Activated naive CD4-positive, alpha-beta T cell treated with anti-CD3 and anti-CD28 coated beads for 36 hours (primary cell): Measurements from ENCODE around the gene PIAS1. TPM values are rescaled to one million over a fixed set of nuclear protein-coding genes. Genes with fewer than 3 reads are reported as not detected.
"Not testable (repeated sequence)": the region's sequence is repeated elsewhere in the genome, so short reads cannot be mapped to it uniquely, and the experiment has no call there.

Source experiments
- CTCF ChIA-PET: fragments of 350-600 bp; sonication (Branson Sonifier 250); formaldehyde crosslinking; loops from one replicate; lab custom pipeline; 2021; ENCODE audit warnings: antibody characterized with exemption; lab: Charles Lee
- DNase-seq: peaks from one replicate; pipeline ENCODE4 v3.0.0-alpha.2; 2020
- H3K27ac Mint-ChIP-seq: one replicate; pipeline ENCODE4 v1.8.0; 2021; ENCODE audit warnings: mild to moderate bottlenecking, mixed read lengths
- H3K27me3 Mint-ChIP-seq: one replicate; pipeline ENCODE4 v1.8.0; 2021; ENCODE audit warnings: low read depth, mixed read lengths
- H3K36me3 Mint-ChIP-seq: one replicate; pipeline ENCODE4 v1.8.0; 2021; ENCODE audit warnings: low read depth, mixed read lengths
- H3K4me1 Mint-ChIP-seq: one replicate; pipeline ENCODE4 v1.8.0; 2021; ENCODE audit warnings: low read depth, mixed read lengths
- H3K4me3 Mint-ChIP-seq: one replicate; pipeline ENCODE4 v1.8.0; 2021; ENCODE audit warnings: mild to moderate bottlenecking, moderate library complexity, mixed read lengths
- H3K9me3 Mint-ChIP-seq: one replicate; pipeline ENCODE4 v1.8.0; 2021; ENCODE audit warnings: mixed read lengths
- intact Hi-C: fragments of 100-400 bp; cut with micrococcal nuclease; formaldehyde crosslinking; loops from one replicate; pipeline ENCODE4 v1.15.1; 2023
- total RNA-seq, 2 experiments: library from RNA; stranded (reverse); gene quantifications; one replicate each; pipeline ENCODE4 v1.2.3, GENCODE V29; 2021

The PIAS1 gene
- total RNA-seq, 2 experiments from 2014 or later, result 29.8 to 33.4 TPM

- peaks cover 27% of the 10 kb centered on the region for H3K4me1 Mint-ChIP-seq
- H3K9me3 Mint-ChIP-seq, result no peaks in the 10 kb centered on the region
- H3K27ac Mint-ChIP-seq, result no peak overlapping the region
- CTCF ChIA-PET, result interaction anchor here (0.6 to 1.6 kb wide), 4 partner anchors 11 to 346 kb away, joined by 3 to 4 read pairs (median 3); no protein-coding TSS in a partner anchor
- no peak for DNase-seq
- no peak overlapping the region for H3K4me3 Mint-ChIP-seq
- H3K27me3 Mint-ChIP-seq, result no peaks in the 10 kb centered on the region
- intact Hi-C loops, result loop anchor here (1.0 kb wide), 1 partner anchor 347 kb away; no protein-coding TSS in a partner anchor
- H3K36me3 Mint-ChIP-seq, result peaks cover 22% of the 10 kb centered on the region
These were observed 156.3 kb downstream of the PIAS1 start for GRCh38 chr15:68210409-68210756.

GRCh38 chr15:68210821-68211655 is 156.9 kb downstream of the PIAS1 start:
- Mint-ChIP-seq H3K4me3 (no peak overlapping the region), H3K36me3 (peaks cover 22% of the 10 kb centered on the region), H3K9me3 (no peaks in the 10 kb centered on the region), H3K27ac (no peak overlapping the region), H3K27me3 (no peaks in the 10 kb centered on the region), H3K4me1 (peaks cover 25% of the 10 kb centered on the region)
- peak; percentile 56 for DNase-seq
- intact Hi-C loops, result loop anchor here (1.0 kb wide), 1 partner anchor 348 kb away; no protein-coding TSS in a partner anchor
- CTCF ChIA-PET, result interaction anchor here (0.6 to 1.4 kb wide), 3 partner anchors 19 to 95 kb away, joined by 3 read pairs; no protein-coding TSS in a partner anchor

- Mint-ChIP-seq H3K4me3 (no peak overlapping the region), H3K36me3 (peaks cover 25% of the 10 kb centered on the region), H3K9me3 (no peaks in the 10 kb centered on the region), H3K4me1 (peaks cover 21% of the 10 kb centered on the region), H3K27ac (no peak overlapping the region), H3K27me3 (no peaks in the 10 kb centered on the region)
- CTCF ChIA-PET, result interaction anchor here (1.4 kb wide), 1 partner anchor 48 kb away, joined by 3 read pairs; no protein-coding TSS in a partner anchor
- no peak for DNase-seq
- intact Hi-C loops, result no loop called here
These were observed 157.7 kb downstream of the PIAS1 start for GRCh38 chr15:68211656-68212320.

- Mint-ChIP-seq H3K4me1 (peaks cover 19% of the 10 kb centered on the region), H3K36me3 (peaks cover 29% of the 10 kb centered on the region)
- intact Hi-C loops, H3K4me3 Mint-ChIP-seq, H3K27me3 Mint-ChIP-seq, DNase-seq, H3K9me3 Mint-ChIP-seq, H3K27ac Mint-ChIP-seq, CTCF ChIA-PET: not testable (repeated sequence)
These were observed 159.4 kb downstream of the PIAS1 start for GRCh38 chr15:68213491-68213845.

GRCh38 chr15:68213991-68214837 is 160.1 kb downstream of the PIAS1 start:
- H3K36me3 Mint-ChIP-seq, result peaks cover 30% of the 10 kb centered on the region
- no peak overlapping the region for H3K4me3 Mint-ChIP-seq
- no peak overlapping the region for H3K27ac Mint-ChIP-seq
- no peak for DNase-seq
- no peaks in the 10 kb centered on the region for H3K9me3 Mint-ChIP-seq
- H3K4me1 Mint-ChIP-seq, result peaks cover 13% of the 10 kb centered on the region
- intact Hi-C loops, result no loop called here
- no peaks in the 10 kb centered on the region for H3K27me3 Mint-ChIP-seq
- CTCF ChIA-PET, result no interaction called here

GRCh38 chr15:68214838-68215254 is 160.7 kb downstream of the PIAS1 start:
- Mint-ChIP-seq H3K27me3 (no peaks in the 10 kb centered on the region), H3K4me1 (peaks cover 6% of the 10 kb centered on the region), H3K27ac (no peak overlapping the region), H3K9me3 (no peaks in the 10 kb centered on the region), H3K36me3 (peaks cover 30% of the 10 kb centered on the region), H3K4me3 (no peak overlapping the region)
- DNase-seq, result no peak
- CTCF ChIA-PET, result no interaction called here
- intact Hi-C loops, result no loop called here

GRCh38 chr15:68217341-68217740 is 163.2 kb downstream of the PIAS1 start:
- Mint-ChIP-seq H3K36me3 (peaks cover 30% of the 10 kb centered on the region), H3K4me3 (no peak overlapping the region), H3K9me3 (no peaks in the 10 kb centered on the region), H3K4me1 (no peaks in the 10 kb centered on the region), H3K27me3 (no peaks in the 10 kb centered on the region), H3K27ac (no peak overlapping the region)
- CTCF ChIA-PET, result no interaction called here
- intact Hi-C loops, result no loop called here
- DNase-seq, result no peak

GRCh38 chr15:68218331-68218730 is 164.2 kb downstream of the PIAS1 start:
- no peaks in the 10 kb centered on the region for H3K27me3 Mint-ChIP-seq
- intact Hi-C loops, result no loop called here
- H3K9me3 Mint-ChIP-seq, result no peaks in the 10 kb centered on the region
- no peak overlapping the region for H3K27ac Mint-ChIP-seq
- no peak overlapping the region for H3K4me3 Mint-ChIP-seq
- H3K36me3 Mint-ChIP-seq, result peaks cover 35% of the 10 kb centered on the region
- CTCF ChIA-PET, result interaction anchor here (1.3 kb wide), 1 partner anchor 88 kb away, joined by 3 read pairs; no protein-coding TSS in a partner anchor
- no peak for DNase-seq
- no peaks in the 10 kb centered on the region for H3K4me1 Mint-ChIP-seq

- DNase-seq, result no peak
- CTCF ChIA-PET, result interaction anchor here (1.3 to 1.4 kb wide), 2 partner anchors 13 to 87 kb away, joined by 3 read pairs; no protein-coding TSS in a partner anchor
- Mint-ChIP-seq H3K36me3 (peaks cover 31% of the 10 kb centered on the region), H3K27me3 (no peaks in the 10 kb centered on the region), H3K9me3 (no peaks in the 10 kb centered on the region), H3K4me3 (no peak overlapping the region), H3K27ac (no peak overlapping the region), H3K4me1 (no peaks in the 10 kb centered on the region)
- intact Hi-C loops, result no loop called here
These were observed 165.0 kb downstream of the PIAS1 start for GRCh38 chr15:68218847-68219798.

GRCh38 chr15:68220489-68220888 is 166.4 kb downstream of the PIAS1 start:
- CTCF ChIA-PET, result interaction anchor here (1.4 kb wide), 1 partner anchor 12 kb away, joined by 3 read pairs; no protein-coding TSS in a partner anchor
- Mint-ChIP-seq H3K4me3 (no peak overlapping the region), H3K27me3 (no peaks in the 10 kb centered on the region), H3K36me3 (peaks cover 33% of the 10 kb centered on the region), H3K9me3 (no peaks in the 10 kb centered on the region), H3K4me1 (peaks cover 9% of the 10 kb centered on the region), H3K27ac (no peak overlapping the region)
- no peak for DNase-seq
- intact Hi-C loops, result no loop called here

GRCh38 chr15:68220967-68221366 is 166.9 kb downstream of the PIAS1 start:
- H3K4me1 Mint-ChIP-seq, result peaks cover 9% of the 10 kb centered on the region
- H3K27ac Mint-ChIP-seq, result no peak overlapping the region
- CTCF ChIA-PET, result interaction anchor here (0.9 kb wide), 1 partner anchor 11 kb away, joined by 3 read pairs; no protein-coding TSS in a partner anchor
- peaks cover 33% of the 10 kb centered on the region for H3K36me3 Mint-ChIP-seq
- H3K9me3 Mint-ChIP-seq, result no peaks in the 10 kb centered on the region
- DNase-seq, result no peak
- intact Hi-C loops, result no loop called here
- H3K4me3 Mint-ChIP-seq, result no peak overlapping the region
- no peaks in the 10 kb centered on the region for H3K27me3 Mint-ChIP-seq
